Spleen (tissue), 11 donors: ENCODE data around the gene OR2T6. TPM values are rescaled to one million over a fixed set of nuclear protein-coding genes. Genes with fewer than 3 reads are reported as not detected.
"Not testable (repeated sequence)": the region's sequence is repeated elsewhere in the genome, so short reads cannot be mapped to it uniquely, and the experiment has no call there.

ENCODE experiments used
- DNase-seq: peaks from one replicate; pipeline ENCODE4 v3.0.0-alpha.2; 2020
- H3K27ac ChIP-seq, 8 donors: fragments of 200-600 bp; sonication (generic) in 7 of 8; 1 replicate in 4 of 8; 2 replicates in 4 of 8; pipeline versions ENCODE4 v1.5.0 to v1.8.0; 2016 to 2021; ENCODE audit warnings: inconsistent platforms in 4 of 8, mild to moderate bottlenecking in 4 of 8, moderate library complexity in 1 of 8
- H3K27me3 ChIP-seq, 7 donors: fragments of 200-600 bp; sonication (generic) in 6 of 7; replicated peaks in 1 of 7; 1 replicate in 4 of 7; 2 replicates in 3 of 7; pipeline versions ENCODE4 v1.5.0 to v1.8.0; 2016 to 2021; ENCODE audit warnings: inconsistent platforms in 3 of 7, mild to moderate bottlenecking in 1 of 7
- H3K36me3 ChIP-seq, 6 donors: fragments of 200-600 bp; sonication (generic) in 5 of 6; 1 replicate in 4 of 6; 2 replicates in 2 of 6; pipeline versions ENCODE4 v1.5.0 to v1.8.0; 2016 to 2021; ENCODE audit warnings: inconsistent platforms in 2 of 6
- H3K4me1 ChIP-seq, 6 donors: fragments of 200-600 bp; sonication (generic) in 5 of 6; 1 replicate in 3 of 6; 2 replicates in 3 of 6; pipeline versions ENCODE4 v1.5.0 to v1.8.0; 2016 to 2021; ENCODE audit warnings: inconsistent platforms in 3 of 6
- H3K4me3 ChIP-seq, 8 donors: fragments of 200-600 bp; sonication (generic) in 7 of 8; 1 replicate in 4 of 8; 2 replicates in 4 of 8; pipeline versions ENCODE4 v1.5.0 to v1.8.0; 2016 to 2021; ENCODE audit warnings: inconsistent platforms in 4 of 8, mild to moderate bottlenecking in 4 of 8, moderate library complexity in 2 of 8
- H3K9me3 ChIP-seq, 8 donors: fragments of 200-600 bp; sonication (generic) in 7 of 8; 1 replicate in 4 of 8; 2 replicates in 4 of 8; pipeline versions ENCODE4 v1.5.0 to v1.8.0; 2016 to 2021; ENCODE audit warnings: inconsistent platforms in 4 of 8
- POLR2A ChIP-seq, 3 donors: fragments of 450-650 bp; IDR thresholded peaks; one replicate each; pipeline ENCODE4 v1.5.1; 2017; ENCODE audit warnings: antibody characterized with exemption in 3 of 3, mild to moderate bottlenecking in 1 of 3
- POLR2AphosphoS5 ChIP-seq, 3 donors: sonication (generic); formaldehyde crosslinking; IDR thresholded peaks; one replicate each; pipeline ENCODE4 v1.5.1; 2017; ENCODE audit warnings: antibody characterized with exemption in 3 of 3
- WGBS, 5 donors: extraction: QIAGEN DNeasy Blood & Tissue Kit in 3 of 5; methylation state at CpG; one replicate each; pipeline versions ENCODE4 v1.1.5 to v1.1.7; 2013 to 2018; 5-methylcytosine and 5-hydroxymethylcytosine counted together
- intact Hi-C: fragments of 100-400 bp; cut with DNase I; formaldehyde crosslinking; loops from one replicate; pipeline ENCODE4 v1.15.0; 2023; ENCODE audit warnings: low total_unique reads
- polyA plus RNA-seq, 3 donors: library from polyadenylated mRNA; stranded (reverse); fragments of 200-250 nt; gene quantifications; one replicate each; pipeline ENCODE4 v1.2.1, GENCODE V29; 2013
- total RNA-seq, 7 donors: library from RNA; depleted of rRNA in 3 of 7; stranded (reverse); fragments of >200 nt in 3 of 7; fragmentation: NEBNext Ultra II Directional in 4 of 7; extraction: Animal tissue kit (Norgen Biotek cat#: 25700) in 4 of 7; gene quantifications; one replicate each; pipeline versions ENCODE4 v1.1.0 to v1.2.1, GENCODE V29; 2016 to 2021
- TF ChIP-seq, protein P1 (sequence below), 11 experiments: fragments of 200-600 bp in 7 of 11; fragments of 450-650 bp in 4 of 11; sonication (generic) in 4 of 11; IDR thresholded peaks in 8 of 11; conservative IDR thresholded peaks in 3 of 11; 1 replicate in 7 of 11; 2 replicates in 4 of 11; pipeline versions ENCODE4 v1.4.0 to v1.8.0; 2016 to 2021; ENCODE audit warnings: antibody characterized with exemption in 11 of 11, inconsistent platforms in 4 of 11, mild to moderate bottlenecking in 1 of 11
- donor health status: healthy with polysubstance abuse.
- donor health status: DM: no; HTN: no; CAD: no; lungs with moderate emphysema.
- donor health status: DM: no; HTN: no; CAD: no.
- donor health status: Bipolar disorder and iron deficiency.
- donor health status: healthy.
- donor health status: DM: no; HTN: no; CAD: no.
- donor health status: DM: yes; HTN: yes; CAD: no.

The OR2T6 gene
- total and polyA plus RNA-seq, 10 donors, result not detected

DNA sequence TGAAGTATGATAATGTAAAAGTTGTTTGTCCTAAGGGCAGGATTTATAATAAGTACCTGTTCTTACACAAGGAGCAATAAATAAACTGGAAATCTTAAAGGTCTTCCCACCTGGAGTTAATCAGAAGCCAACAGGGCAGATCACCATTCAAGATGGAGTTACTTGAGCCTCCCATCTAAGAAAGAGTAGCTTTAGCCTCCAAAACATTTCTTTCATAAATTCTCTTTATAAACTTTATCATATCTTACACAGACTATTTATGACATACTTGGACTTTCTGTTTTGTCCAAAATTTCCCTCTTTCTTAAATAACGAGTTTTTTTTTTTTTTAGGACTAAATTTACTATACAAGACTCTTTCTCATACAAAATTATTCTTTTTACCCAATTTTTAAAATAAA is 45.8 kb downstream of the OR2T6 start:
- 16 to 35% (median 27%) methylated on average over 1 of the region's 1 CpG for WGBS, 5 donors
- H3K27ac ChIP-seq, result no peak overlapping the region
- no peak overlapping the region for H3K4me3 ChIP-seq
- H3K4me1 ChIP-seq, result no peaks in the 10 kb centered on the region
- peaks cover 0 to 51% (median 38%) of the 10 kb centered on the region in 8 donors for H3K9me3 ChIP-seq
- TF ChIP-seq, protein P1, sequence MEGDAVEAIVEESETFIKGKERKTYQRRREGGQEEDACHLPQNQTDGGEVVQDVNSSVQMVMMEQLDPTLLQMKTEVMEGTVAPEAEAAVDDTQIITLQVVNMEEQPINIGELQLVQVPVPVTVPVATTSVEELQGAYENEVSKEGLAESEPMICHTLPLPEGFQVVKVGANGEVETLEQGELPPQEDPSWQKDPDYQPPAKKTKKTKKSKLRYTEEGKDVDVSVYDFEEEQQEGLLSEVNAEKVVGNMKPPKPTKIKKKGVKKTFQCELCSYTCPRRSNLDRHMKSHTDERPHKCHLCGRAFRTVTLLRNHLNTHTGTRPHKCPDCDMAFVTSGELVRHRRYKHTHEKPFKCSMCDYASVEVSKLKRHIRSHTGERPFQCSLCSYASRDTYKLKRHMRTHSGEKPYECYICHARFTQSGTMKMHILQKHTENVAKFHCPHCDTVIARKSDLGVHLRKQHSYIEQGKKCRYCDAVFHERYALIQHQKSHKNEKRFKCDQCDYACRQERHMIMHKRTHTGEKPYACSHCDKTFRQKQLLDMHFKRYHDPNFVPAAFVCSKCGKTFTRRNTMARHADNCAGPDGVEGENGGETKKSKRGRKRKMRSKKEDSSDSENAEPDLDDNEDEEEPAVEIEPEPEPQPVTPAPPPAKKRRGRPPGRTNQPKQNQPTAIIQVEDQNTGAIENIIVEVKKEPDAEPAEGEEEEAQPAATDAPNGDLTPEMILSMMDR (IDR thresholded peaks at IDR 0.05 in 8 of 11, conservative IDR thresholded peaks at IDR 0.05 in 3 of 11), result no peak
- TF ChIP-seq POLR2A (IDR thresholded peaks at IDR 0.05), result no peak
- TF ChIP-seq POLR2AphosphoS5 (IDR thresholded peaks at IDR 0.05), result no peak
- intact Hi-C loops, result no loop called here
- no peak for DNase-seq
- H3K27me3 ChIP-seq, result no peaks in the 10 kb centered on the region
- no peaks in the 10 kb centered on the region for H3K36me3 ChIP-seq

DNA sequence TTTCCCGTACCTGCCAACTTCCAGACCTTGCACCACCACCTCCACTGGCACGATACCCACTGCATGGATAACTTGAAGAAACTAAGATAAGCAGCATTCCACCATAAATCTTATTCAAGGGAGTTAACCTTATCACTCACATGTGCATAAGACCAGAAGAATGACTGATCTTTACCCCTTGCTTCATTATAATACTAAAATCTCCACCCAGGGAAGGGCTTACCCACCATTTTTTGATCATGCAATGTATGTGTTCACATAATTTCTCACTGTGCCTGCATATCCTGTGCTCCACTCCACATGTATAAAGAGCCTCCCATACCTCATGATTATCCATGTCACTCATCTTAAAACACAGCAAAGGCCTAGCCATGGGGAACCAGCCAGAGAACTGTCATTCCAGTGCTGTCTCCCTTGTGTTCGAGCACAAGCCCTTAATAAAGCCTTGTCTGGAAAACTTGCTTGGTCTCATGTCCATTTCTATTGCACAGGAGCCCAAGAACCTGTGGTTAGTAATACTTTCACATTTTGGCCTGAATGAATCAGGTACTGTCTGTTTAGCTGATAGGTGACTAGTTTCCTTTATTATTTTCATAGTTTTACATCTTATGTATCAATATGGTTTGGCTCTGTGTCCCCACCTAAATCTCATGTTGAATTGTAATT is 52.1 kb downstream of the OR2T6 start:
- intact Hi-C loops, H3K4me3 ChIP-seq, H3K27me3 ChIP-seq, H3K36me3 ChIP-seq, DNase-seq, H3K4me1 ChIP-seq: not testable (repeated sequence)
- peaks cover 0 to 17% (median 10%) of the 10 kb centered on the region in 8 donors for H3K9me3 ChIP-seq
- peak overlapping the region in 4 of 8 donors; percentile 25 to 61 (median 46) for H3K27ac ChIP-seq
- 65 to 82% (median 75%) methylated on average over 3 of the region's 3 CpGs for WGBS, 5 donors

DNA sequence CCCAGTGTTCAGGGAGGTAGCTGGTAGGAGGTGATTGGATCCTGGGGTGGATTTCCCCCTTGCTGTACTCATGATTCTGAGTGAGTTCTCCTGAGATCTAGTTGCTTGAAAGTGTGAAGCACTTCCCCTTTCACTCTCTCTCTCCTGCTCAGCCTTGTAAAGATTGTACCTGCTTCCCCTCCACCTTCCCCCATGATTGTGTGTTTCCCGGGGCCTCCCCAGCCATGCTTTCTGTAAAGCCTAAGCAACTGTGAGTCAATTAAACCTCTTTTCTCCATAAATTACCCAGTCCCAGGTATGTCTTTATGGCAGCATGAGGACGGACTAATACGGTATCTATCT is 52.6 kb downstream of the OR2T6 start:
- DNase-seq, H3K4me3 ChIP-seq, intact Hi-C loops, H3K36me3 ChIP-seq, H3K27me3 ChIP-seq, H3K4me1 ChIP-seq: not testable (repeated sequence)
- peak overlapping the region in 3 of 8 donors; percentile 33 to 61 (median 59) for H3K27ac ChIP-seq
- peaks cover 0 to 12% (median 5%) of the 10 kb centered on the region in 8 donors for H3K9me3 ChIP-seq
- WGBS, 5 donors, result 63 to 84% (median 74%) methylated on average over 3 of the region's 3 CpGs

DNA sequence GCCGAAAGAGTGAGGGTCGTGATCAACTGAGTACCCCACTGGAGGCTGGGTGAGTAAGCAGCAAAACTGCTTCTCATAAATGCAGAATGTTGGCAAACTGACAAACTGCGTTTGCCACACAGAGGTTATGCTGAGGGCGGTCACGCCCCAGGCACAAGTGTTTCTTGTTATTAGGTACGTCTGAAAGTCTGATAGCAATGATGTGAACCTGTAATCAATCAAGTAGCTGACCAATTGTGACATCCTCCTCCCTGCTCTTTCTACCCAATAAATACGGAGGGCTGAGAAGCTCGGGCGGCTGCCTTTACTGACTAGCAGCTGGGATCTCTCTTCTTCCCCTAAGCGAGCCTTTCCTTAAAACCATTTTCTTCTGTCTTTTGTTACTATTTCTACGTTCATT is 56.1 kb downstream of the OR2T6 start:
- DNase-seq, H3K4me3 ChIP-seq, H3K36me3 ChIP-seq, intact Hi-C loops, H3K27me3 ChIP-seq, H3K9me3 ChIP-seq, H3K4me1 ChIP-seq: not testable (repeated sequence)
- H3K27ac ChIP-seq, result peak overlapping the region in 1 of 8 donors; percentile 41
- WGBS, 5 donors, result 71 to 82% (median 81%) methylated on average over 11 of the region's 11 CpGs

DNA sequence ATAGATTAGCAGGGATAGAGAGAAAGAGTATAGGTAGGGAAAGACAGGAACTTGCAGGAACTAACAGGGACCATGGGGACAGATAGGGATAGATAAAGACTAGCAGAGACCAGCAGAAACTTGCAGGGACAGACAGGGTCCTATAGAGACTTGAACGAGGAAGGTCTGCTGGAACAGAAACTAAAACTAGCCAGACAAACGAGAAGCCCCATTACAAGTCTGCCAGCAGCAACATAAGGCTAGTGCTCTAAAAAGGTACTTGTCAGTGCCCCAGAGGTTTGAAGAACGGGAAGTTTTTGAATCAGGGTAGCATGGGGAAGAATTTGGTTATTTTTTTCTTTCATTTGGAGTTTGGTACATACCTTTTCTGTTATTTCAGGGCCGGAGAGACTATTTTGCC is 56.7 kb downstream of the OR2T6 start:
- intact Hi-C loops, H3K27me3 ChIP-seq, H3K4me3 ChIP-seq, DNase-seq, H3K4me1 ChIP-seq, H3K36me3 ChIP-seq, H3K9me3 ChIP-seq: not testable (repeated sequence)
- WGBS, 5 donors, result 49 to 72% (median 64%) methylated on average over 4 of the region's 4 CpGs
- H3K27ac ChIP-seq, result peak overlapping the region in 1 of 8 donors; percentile 41

DNA sequence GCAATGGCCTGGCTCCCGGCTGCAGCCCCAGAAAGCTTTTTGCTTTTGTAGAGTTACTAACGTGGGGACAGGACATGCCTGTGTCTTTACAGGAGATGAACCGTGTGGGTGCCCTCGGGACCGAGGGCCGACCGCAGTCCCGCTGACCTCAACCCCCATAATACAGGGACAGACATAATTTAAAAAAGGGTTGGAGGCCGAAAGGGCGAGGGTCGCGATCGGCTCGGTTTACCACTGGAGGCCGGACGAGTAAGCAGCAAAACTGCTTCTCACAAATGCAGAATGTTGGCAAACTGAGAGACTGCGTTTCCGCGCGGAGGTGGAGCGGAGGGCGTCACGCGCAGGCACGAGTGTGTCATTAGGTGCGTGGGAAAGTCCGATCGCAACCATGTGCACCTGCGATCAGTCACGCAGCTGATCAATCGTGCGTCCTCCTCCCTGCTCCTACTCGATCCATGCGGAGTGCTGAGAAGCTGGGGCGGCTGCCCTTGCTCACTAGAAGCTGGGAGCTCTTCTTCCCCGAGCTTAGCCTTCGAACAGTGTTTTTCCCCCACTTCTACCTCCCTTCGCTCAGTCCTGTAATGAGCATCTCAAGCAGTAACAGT is 58.4 kb downstream of the OR2T6 start:
- H3K36me3 ChIP-seq, H3K27ac ChIP-seq, intact Hi-C loops, H3K4me1 ChIP-seq, H3K9me3 ChIP-seq, DNase-seq, H3K4me3 ChIP-seq, H3K27me3 ChIP-seq: not testable (repeated sequence)
- WGBS, 5 donors, result 91 to 99% (median 93%) methylated on average over 20 to 38 of the region's 38 CpGs

DNA sequence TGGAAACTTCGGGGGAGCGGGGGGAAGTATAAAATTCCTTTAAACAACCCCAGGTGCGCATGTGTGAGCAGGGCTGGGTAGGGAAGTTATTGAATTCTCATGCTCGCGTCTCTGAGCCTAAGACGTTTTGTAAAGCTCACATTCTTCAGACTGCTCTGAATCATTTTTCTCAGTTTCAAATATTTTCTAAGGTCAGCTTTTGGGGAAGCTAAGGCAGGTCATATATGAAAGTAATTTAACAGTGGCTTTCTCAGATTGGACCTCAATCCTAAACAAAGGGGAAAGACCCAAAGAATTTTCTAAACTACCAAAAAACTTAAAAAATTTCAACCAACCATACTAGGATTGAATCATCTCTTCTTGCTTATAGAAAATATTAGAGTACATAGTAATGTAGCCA is 59.4 kb downstream of the OR2T6 start:
- H3K4me3 ChIP-seq, DNase-seq, intact Hi-C loops, H3K27me3 ChIP-seq, H3K27ac ChIP-seq, H3K4me1 ChIP-seq, H3K9me3 ChIP-seq, H3K36me3 ChIP-seq: not testable (repeated sequence)
- 72 to 92% (median 88%) methylated on average over 4 to 6 of the region's 6 CpGs for WGBS, 5 donors

DNA sequence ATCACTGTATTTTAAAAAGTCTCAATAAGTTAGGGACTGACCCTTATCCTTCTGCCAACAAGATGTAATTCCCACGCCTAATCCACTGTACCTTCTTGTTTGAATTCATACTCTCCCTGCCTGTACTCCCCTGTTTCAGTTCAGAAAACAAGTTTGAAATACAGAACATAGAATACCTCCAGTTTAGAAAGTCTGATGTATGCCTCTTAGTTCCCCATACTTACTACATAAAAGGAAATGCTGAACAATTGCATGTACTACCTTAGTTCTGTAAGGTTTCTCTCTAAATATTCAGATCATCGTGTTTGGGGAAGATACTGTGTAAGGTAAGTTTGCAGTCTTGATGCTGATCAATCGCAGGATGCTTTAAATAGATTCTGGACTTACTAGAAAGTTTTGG is 60.8 kb downstream of the OR2T6 start:
- 68 to 83% (median 77%) methylated on average over 2 to 3 of the region's 3 CpGs for WGBS, 5 donors

DNA sequence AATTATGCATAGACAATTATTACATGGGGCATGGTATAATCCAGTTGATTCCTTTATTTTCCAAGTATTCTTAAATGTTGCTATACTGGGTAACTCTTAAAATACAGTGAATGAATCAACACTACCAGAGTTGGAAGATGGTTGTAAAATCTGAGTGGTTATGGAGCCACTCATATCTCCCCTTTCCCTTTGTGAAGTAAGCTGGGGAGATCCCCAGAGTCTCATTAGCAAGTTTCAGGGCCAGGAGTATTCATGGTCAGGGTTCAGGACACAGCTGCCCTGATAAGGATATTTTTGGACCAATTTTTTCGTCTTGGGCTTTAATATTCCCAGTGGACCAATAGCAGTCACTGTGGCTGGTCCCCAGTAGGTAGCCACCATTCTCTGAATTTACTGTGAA is 63.1 kb downstream of the OR2T6 start:
- H3K27me3 ChIP-seq, H3K4me3 ChIP-seq, DNase-seq, H3K27ac ChIP-seq, intact Hi-C loops, H3K36me3 ChIP-seq, H3K9me3 ChIP-seq, H3K4me1 ChIP-seq: not testable (repeated sequence)
- 40 to 54% (median 48%) methylated on average over 1 of the region's 1 CpG; no CpG with 5 or more reads in 1 of the 5 donors for WGBS, 5 donors

More for the DNA sequence above, 60.8 kb downstream of the OR2T6 start:
- H3K27ac ChIP-seq, DNase-seq, H3K36me3 ChIP-seq, H3K4me1 ChIP-seq, intact Hi-C loops, H3K9me3 ChIP-seq, H3K4me3 ChIP-seq, H3K27me3 ChIP-seq: not testable (repeated sequence)

DNA sequence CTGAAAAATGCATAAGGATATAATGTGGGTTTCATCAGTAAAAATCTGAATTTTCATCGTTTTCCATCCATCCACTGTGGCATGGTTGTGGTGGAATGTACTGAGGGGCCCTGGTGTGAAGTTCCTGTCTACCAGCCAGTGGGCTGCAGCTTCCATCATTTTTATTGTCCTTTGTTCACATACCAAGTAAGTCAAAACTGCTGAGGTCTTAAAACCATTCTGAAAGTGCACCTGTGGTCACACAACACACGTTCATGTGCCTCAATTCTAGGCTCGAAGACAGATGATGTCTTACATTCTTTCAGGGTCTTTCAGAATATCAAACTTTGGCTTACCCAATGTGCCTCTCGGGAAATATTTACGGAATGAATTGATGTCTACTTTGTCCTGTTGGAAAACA is 63.7 kb downstream of the OR2T6 start:
- H3K27me3 ChIP-seq, H3K27ac ChIP-seq, H3K4me1 ChIP-seq, H3K9me3 ChIP-seq, DNase-seq, intact Hi-C loops, H3K36me3 ChIP-seq, H3K4me3 ChIP-seq: not testable (repeated sequence)
- 53 to 75% (median 67%) methylated on average over 5 of the region's 5 CpGs for WGBS, 5 donors
